Panc1 (cell line): Measurements from ENCODE around the gene RRN3. TPM values are rescaled to one million over a fixed set of nuclear protein-coding genes. Genes with fewer than 3 reads are reported as not detected.
A peak's percentile ranks its signal among the peaks of the same experiment; 100 is the strongest.

Source experiments
- ATAC-seq: fragments of 200-7000 bp; cut with Tn5 transposase; 2 replicates; pipeline ENCODE4 v1.9.1; 2020; ENCODE audit warnings: mild to moderate bottlenecking, moderate library complexity
- BruUV-seq: library from RNA; stranded (reverse); fragments of 400-500 nt; replicated peaks from 2 replicates; lab custom pipeline; 2021; lab: Mats Ljungman, UMichigan
- CTCF ChIA-PET: fragments of 300-600 bp; sonication (Branson Sonifier 250); formaldehyde crosslinking; loops from one replicate; lab custom pipeline; 2022; ENCODE audit warnings: antibody characterized with exemption; lab: Charles Lee
- POLR2A ChIA-PET: fragments of 300-600 bp; sonication (Branson Sonifier 250); formaldehyde crosslinking; loops from one replicate; lab custom pipeline; 2022; ENCODE audit warnings: antibody characterized with exemption; lab: Charles Lee
- DNase-seq: peaks from one replicate; pipeline ENCODE4 v3.0.0-alpha.2; 2010; ENCODE audit warnings: low read depth, low spot score
- H3K27ac ChIP-seq: 2 replicates; pipeline ENCODE4 v1.5.1; 2011; ENCODE audit warnings: mild to moderate bottlenecking, low read length, inconsistent platforms
- H3K27me3 ChIP-seq: fragments of 200-500 bp; sonication (Bioruptor generic); 2 replicates; pipeline ENCODE4 v1.6.0; 2014; ENCODE audit warnings: low read length, inconsistent platforms; ENCODE audit not compliant: control insufficient read depth, insufficient read depth
- H3K36me3 ChIP-seq: fragments of 200-500 bp; sonication (Bioruptor generic); 2 replicates; pipeline ENCODE4 v1.5.1; 2014; ENCODE audit warnings: inconsistent platforms, mild to moderate bottlenecking, low read length, moderate library complexity; ENCODE audit not compliant: control insufficient read depth, insufficient read depth
- H3K4me1 ChIP-seq: 2 replicates; pipeline ENCODE4 v1.5.1; 2011; ENCODE audit warnings: inconsistent platforms, mild to moderate bottlenecking, low read length, moderate library complexity; ENCODE audit not compliant: control insufficient read depth, insufficient read depth
- H3K4me3 ChIP-seq, 2 experiments: 2 replicates each; pipeline ENCODE4 v1.5.1; 2011 to 2012; ENCODE audit warnings: low read depth in 2 of 2, low read length in 2 of 2, mild to moderate bottlenecking in 2 of 2, inconsistent platforms in 1 of 2, moderate library complexity in 1 of 2
- H3K9me3 ChIP-seq: fragments of 200-500 bp; sonication (Bioruptor generic); 2 replicates; pipeline ENCODE4 v1.5.1; 2014; ENCODE audit warnings: low read depth, mild to moderate bottlenecking, inconsistent platforms, low read length, moderate library complexity; ENCODE audit not compliant: control insufficient read depth, insufficient read depth
- CTCF ChIP-seq: fragments of 450-650 bp; IDR thresholded peaks from 2 replicates; pipeline ENCODE4 v1.5.1; 2017; ENCODE audit warnings: mild to moderate bottlenecking
- POLR2AphosphoS5 ChIP-seq: IDR thresholded peaks from 2 replicates; pipeline ENCODE4 v1.6.1; 2012; ENCODE audit warnings: mild to moderate bottlenecking, low read depth, low read length, moderate library complexity
- REST ChIP-seq, 2 experiments: IDR thresholded peaks; 2 replicates each; pipeline ENCODE4 v1.6.1; 2011 to 2012; ENCODE audit warnings: low read depth in 2 of 2, control low read depth in 1 of 2, low read length in 1 of 2, mild to moderate bottlenecking in 1 of 2, moderate library complexity in 1 of 2; ENCODE audit not compliant: insufficient read depth in 1 of 2
- SIN3A ChIP-seq: IDR thresholded peaks from 2 replicates; pipeline ENCODE4 v1.6.1; 2012; ENCODE audit warnings: low read depth, mild to moderate bottlenecking, low read length, moderate library complexity, borderline replicate concordance; ENCODE audit not compliant: insufficient read depth
- TCF7L2 ChIP-seq: IDR thresholded peaks from 2 replicates; pipeline ENCODE4 v1.6.1; 2011; ENCODE audit warnings: mild to moderate bottlenecking, low read depth, low read length, inconsistent platforms
- in situ Hi-C: cut with HindIII; loops from 2 replicates; pipeline ENCODE4 v1.10.0; 2016; ENCODE audit warnings: low sequenced_read_pairs, low pct_unique_long_range_greater_than_20kb
- intact Hi-C: fragments of 100-400 bp; cut with micrococcal nuclease; formaldehyde crosslinking; loops from one replicate; pipeline ENCODE4 v1.10.0; 2022; ENCODE audit not compliant: unreplicated experiment
- total RNA-seq: library from RNA; stranded (reverse); gene quantifications from one replicate; pipeline ENCODE4 v1.2.1, GENCODE V29; 2021; ENCODE audit not compliant: unreplicated experiment

RRN3 gene
- total RNA-seq, 1 experiment from 2014 or later, result 66.0 TPM

- TF ChIP-seq REST (IDR thresholded peaks at IDR 0.05; ENCODE audit: insufficient read depth in 1 of 2, low read depth in 2 of 2, low read length in 1 of 2) (no peak), CTCF (no peak), TCF7L2 (no peak), SIN3A (no peak), POLR2AphosphoS5 (no peak)
- H3K4me1 ChIP-seq, result no peaks in the 10 kb centered on the region
- H3K4me3 ChIP-seq, result no peak overlapping the region
- H3K36me3 ChIP-seq, result peaks cover 14% of the 10 kb centered on the region
- ChIA-PET CTCF (no interaction called here), POLR2A (no interaction called here)
- BruUV-seq, result no TSS peak
- no peaks in the 10 kb centered on the region for H3K27me3 ChIP-seq
- intact Hi-C loops, result no loop called here
- H3K27ac ChIP-seq, result no peak overlapping the region
- DNase-seq (no peak), ATAC-seq (no peak)
- no peaks in the 10 kb centered on the region for H3K9me3 ChIP-seq
- in situ Hi-C loops, result no loop called here
Measured at GRCh38 chr16:15043344-15043743, 50.7 kb downstream of the RRN3 start.

- ChIA-PET CTCF (no interaction called here), POLR2A (no interaction called here)
- Histone ChIP-seq H3K9me3 (no peaks in the 10 kb centered on the region), H3K27ac (no peak overlapping the region), H3K4me3 (no peak overlapping the region), H3K27me3 (no peaks in the 10 kb centered on the region), H3K36me3 (peaks cover 21% of the 10 kb centered on the region), H3K4me1 (no peaks in the 10 kb centered on the region)
- in situ Hi-C loops, result no loop called here
- no TSS peak for BruUV-seq
- TF ChIP-seq SIN3A, result no peak
- TF ChIP-seq TCF7L2, result no peak
- TF ChIP-seq CTCF, result no peak
- no peak for TF ChIP-seq POLR2AphosphoS5
- no peak for TF ChIP-seq REST (IDR thresholded peaks at IDR 0.05; ENCODE audit: insufficient read depth in 1 of 2, low read depth in 2 of 2, low read length in 1 of 2)
- ATAC-seq (peak; percentile 72), DNase-seq (no peak)
- intact Hi-C loops, result no loop called here
Measured at GRCh38 chr16:15041271-15042004, 52.6 kb downstream of the RRN3 start.
